IPS-NIHi7 (cell line): ENCODE measurements around the gene PRM2.
"Not testable (repeated sequence)": the region's sequence is repeated elsewhere in the genome, so short reads cannot be mapped to it uniquely, and the experiment has no call there.

Experiments used
- DNase-seq: peaks from one replicate; pipeline ENCODE4 v3.0.0; 2012; ENCODE audit warnings: mixed read lengths; ENCODE audit errors: extremely low spot score

PRM2 gene

DNA sequence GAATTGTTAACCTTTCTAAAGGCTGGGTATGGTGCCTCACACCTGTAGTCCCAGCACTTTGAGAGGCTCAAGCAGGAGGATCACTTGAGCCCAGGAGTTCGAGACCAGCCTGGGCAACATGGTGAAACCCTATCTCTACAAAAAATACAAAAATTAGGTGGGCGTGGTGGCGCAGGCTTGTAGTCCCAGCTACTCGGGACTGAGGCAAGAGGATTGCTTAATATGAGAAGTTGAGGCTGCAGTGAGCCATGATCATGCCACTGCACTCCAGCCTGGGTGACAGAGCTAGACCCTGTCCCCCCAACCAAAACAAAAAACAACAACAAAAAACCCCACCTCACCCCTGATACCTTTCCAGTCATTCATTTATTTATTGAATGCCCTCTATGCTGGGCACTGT lies 13.4 kb upstream of the PRM2 start:
- not testable (repeated sequence) for DNase-seq

DNA sequence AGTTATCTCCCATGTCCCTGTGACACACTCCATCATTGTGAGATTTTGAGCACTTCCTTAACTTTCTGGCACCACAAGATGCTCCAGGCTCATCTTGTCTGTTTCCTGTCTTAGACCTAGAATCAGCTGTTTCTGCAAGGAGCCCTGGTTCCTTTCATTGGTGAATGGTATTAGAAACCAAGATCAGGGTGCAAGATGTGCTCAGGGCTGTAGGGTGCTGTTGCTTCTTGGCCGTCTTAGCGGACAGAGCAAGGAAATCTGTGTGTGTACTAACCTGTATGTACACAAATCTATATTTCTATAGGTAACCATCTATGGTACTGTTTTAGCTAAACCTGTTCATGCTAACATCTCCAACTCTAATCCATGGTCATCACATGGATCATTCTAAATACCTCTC lies 12.9 kb upstream of the PRM2 start:
- no peak for DNase-seq

DNA sequence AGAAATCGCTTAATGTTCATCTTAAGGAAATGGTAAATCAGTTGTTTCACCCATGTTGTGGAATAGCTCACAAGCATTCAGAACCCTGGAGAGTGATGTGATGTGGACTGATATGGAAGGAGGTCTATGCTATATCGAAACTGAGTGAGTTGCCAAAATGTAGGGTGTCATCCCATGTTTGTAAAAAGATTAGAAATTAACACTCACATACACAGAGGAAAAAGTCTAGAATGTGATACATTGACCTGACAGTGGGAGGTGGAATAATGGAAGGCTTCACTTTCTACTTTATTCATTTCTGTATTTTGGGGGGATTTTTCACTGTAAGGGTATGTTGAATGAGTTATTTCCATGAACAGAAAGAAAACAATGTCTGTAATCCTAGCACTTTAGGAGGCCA lies 9.6 kb upstream of the PRM2 start:
- DNase-seq, result no peak

DNA sequence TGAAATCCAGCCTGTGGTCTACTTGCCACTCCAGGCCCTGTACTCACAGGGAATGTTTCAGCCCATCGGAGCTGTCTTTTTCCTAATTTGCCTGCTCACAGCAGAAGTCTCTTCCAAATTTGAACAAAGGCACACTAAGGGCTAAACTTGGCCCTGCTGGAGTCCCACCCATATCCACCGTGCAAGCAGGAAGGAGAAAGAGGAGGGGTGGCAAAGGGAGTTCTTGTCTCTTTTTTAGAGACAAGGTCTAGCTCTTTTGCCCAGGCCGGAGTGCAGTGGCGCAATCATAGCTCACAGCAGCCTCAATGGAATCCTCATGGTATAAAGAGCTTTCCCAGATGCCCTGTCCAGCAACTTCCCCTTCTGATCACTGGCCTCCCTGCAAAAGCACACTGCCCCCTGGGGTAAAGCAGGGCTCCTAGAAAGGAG lies 7.6 kb upstream of the PRM2 start:
- no peak for DNase-seq

- DNase-seq, result no peak
Measured at GRCh38 chr16:11280616-11281522, 4.6 kb upstream of the PRM2 start, which contains the start of gene PRM1. Gene PRM1 (minus strand): TSS chr16:11281330. CDS start chr16:11281238, 92 bp downstream.

DNA sequence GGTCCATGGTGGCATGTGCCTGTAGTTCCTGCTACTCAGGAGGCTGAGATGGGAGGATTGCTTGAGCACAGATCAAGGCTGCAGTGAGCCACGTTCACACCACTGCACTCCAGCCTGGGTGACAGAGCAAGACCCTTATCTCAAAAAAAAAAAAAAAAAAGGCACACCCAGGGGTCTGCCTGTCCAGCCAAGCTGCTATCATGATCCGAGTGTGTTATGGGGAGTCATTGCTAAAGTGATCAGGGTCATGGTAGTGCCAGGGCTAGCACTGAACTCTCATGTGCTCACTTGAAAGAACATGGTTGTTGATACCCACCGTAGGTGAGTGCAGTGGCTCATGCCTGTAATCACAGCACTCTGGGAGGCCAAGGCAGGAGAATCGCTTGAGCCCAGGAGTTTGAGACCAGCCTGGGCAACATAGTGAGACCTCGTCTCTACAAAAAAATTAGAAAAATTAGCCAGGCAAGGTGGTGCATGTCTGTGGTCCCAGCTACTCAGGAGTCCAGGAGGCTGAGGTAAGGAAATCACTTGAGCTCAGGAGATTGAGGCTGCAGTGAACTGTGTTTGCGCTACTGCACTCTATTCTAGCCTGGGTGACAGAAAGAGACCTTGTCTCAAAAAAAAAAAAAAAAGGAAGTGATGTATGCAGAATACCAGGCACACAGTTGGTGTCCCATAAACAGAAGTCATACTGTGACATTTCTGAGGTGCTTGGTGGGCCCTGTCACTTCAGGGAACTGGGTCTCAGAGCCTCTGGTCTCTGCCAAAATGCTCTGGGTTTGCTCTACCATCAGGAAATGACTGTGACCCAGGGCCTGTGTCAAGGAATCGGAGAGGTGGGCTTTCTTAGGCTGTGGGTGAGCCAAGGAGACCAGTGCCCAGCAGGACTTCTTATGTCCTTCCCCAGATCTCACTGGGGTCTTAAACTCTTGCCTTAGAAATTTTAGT lies 2.7 kb upstream of the PRM2 start:
- DNase-seq, result no peak

- DNase-seq, result no peak
Measured at GRCh38 chr16:11277607-11278337, 1.5 kb upstream of the PRM2 start.

DNA sequence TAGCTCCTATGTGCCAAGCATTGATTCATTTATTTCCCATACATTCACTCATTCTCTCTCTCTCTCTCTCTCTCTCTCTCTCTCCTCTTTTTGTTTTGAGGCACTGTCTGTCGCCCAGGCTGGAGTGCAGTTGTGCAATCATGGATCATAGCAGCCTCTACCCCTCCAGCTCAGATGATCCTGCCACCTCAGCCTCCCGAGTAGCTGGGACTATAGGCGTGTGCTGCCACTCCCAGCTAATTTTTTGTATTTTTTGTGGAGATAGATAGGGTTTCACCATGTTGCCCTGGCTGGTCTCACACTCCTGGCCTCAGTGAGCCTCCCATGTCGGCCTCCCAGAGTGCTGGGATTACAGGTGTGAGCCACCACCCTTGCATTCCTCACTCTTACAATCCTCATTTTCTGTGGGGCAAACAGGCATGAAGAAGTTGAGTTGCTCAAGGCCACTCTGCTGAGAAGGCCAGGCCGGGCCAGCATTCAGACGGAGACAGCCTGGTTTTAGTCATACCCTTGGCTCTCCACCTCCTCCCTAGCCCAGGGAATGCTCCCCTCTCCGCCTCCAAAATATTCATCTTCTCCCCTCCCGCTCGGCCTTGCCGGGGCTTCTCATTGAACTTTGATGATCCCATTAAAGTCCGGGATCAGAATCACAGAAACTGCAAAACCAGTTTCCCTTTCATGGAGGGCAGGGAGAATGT lies 765 bp upstream of the PRM2 start:
- DNase-seq, result no peak

GRCh38 chr16:11274964-11275363 lies 1.3 kb downstream of the PRM2 start:
- no peak for DNase-seq

DNA sequence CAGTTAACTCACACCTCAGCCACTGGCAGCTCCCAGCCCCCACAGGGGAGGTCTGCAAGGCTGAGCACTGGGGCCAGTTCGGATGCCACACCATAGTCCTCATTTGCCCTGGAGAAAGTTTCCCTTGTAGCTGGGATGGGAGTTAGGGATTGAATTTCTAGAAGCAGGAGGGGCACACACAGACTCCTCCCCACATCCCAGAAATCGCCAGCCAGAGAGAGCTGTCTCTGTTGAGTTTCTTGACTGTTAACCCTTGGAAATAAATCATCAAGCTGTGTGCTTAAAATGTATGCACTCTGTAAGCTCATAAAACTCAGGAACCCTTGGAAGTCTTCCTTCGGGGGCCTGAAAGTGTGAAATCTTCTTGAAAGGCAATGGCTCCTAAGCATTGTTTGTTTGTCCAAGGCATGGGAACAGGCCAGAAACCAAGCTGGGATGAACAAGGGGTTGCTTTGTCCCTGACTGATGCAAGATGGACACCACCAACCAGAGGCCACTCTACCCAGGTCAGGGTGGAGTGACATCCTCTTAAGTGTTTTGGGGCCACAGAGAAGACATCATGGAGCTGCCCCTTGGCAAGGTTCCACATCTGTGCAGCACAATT lies 2.5 kb downstream of the PRM2 start:
- no peak for DNase-seq

- no peak for DNase-seq
Measured at GRCh38 chr16:11272921-11273720, 3.2 kb downstream of the PRM2 start, which contains the start of gene PRM3. Gene PRM3 (minus strand): TSS chr16:11273629. CDS start chr16:11273595, 34 bp downstream.

- DNase-seq, result no peak
Measured at GRCh38 chr16:11272484-11272883, 3.8 kb downstream of the PRM2 start.

- no peak for DNase-seq
Measured at GRCh38 chr16:11271610-11272009, 4.7 kb downstream of the PRM2 start.

DNA sequence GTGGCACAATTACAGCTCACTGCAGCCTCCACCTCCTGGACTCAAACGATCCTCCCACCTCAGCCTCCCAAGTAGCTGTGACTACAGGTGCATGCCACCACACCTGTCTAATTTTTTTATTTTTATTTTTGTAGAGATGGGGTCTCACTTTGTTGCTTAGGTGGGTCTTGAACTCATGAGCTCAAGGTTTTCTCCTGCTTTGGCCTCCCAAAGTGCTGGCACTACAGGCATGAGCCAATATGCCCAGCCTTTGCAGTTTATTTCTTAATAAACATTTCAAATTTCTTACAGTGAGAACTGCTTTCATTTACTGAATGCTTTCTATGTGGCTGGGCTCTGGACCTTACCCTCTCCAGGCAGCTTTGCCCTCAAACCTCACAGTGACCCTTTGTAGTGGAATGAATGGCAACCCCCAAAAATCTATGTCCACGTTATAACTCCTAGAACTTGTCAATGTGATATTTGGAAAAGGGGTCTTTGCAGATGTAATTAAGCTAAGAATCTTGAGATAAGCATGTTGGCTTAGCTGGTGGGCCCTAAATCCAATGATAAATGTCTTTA lies 5.6 kb downstream of the PRM2 start:
- no peak for DNase-seq

DNA sequence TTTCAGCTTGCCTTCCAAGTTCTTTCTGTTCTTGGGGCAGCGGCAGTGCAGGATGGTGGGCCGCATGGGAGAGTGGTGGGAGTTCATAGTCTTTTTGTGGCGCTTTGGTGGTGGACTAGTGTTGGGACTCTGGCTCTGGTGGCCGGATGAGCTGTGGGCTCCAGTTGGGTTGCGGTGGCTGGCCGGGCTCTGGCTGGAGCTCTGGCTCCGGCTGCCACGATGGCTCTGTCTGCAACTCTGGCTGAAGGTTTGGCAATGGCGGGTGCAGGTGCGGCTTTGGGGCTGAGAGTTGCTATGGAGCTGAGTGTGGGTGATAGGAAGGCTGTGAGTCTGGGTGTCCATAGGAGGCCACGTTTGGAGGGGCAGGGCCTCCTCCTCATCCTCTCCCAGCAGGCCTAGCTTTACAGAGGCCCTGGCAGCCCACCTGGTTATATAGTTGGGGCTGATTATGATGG lies 7.3 kb downstream of the PRM2 start, which contains the start of gene TNP2:
TNP2 (minus strand) TSS at position 405 of the 455 bp plus-strand sequence; CDS start at position 342, 63 bp downstream.
- no peak for DNase-seq

DNA sequence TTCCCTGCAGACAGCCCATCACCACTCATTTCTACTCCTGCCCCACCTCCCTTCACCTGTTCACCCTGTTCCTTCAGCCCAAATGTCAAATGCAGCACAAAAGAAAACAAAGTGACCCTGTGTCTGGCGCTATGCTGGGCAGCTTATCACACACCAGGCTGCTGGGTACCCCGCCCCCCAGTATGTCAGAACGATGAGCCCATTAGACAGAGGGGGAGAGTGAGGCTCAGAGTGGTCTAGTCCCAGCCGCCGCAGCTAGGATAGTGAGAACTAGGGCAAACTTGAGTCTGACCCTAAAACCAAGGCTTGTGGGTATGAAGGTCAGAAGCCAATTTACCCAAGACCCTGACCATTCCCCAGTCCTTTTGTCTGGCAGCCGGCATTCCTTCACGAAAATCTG lies 11.2 kb downstream of the PRM2 start:
- no peak for DNase-seq

GRCh38 chr16:11264155-11264832 lies 12.0 kb downstream of the PRM2 start:
- no peak for DNase-seq

DNA sequence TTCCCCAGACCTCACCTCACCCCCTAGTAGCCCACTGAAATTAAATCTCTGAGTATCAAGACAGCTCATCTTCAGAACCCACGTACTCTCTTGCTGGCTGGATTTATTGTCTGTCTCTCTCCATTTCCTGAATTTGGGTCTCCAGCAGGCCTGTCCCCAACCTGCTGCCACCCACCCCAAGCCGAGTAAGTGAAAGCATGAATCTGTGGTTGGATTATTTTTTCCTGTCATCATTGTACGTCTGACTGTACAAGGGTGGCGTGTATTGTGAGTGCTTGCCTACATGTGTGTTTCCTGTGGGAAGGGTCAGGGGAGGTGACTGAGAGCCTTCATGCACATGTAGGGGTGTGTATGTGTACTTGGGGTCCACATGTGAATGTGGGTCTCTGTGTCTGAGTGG lies 12.5 kb downstream of the PRM2 start:
- no peak for DNase-seq

GRCh38 chr16:11262915-11263314 lies 13.4 kb downstream of the PRM2 start:
- no peak for DNase-seq
